Subcutaneous adipose tissue (tissue), 4 donors: ENCODE measurements around the gene TRIM24. TPM values are rescaled to one million over a fixed set of nuclear protein-coding genes. Genes with fewer than 3 reads are reported as not detected.

Experiments
- CTCF ChIP-seq: fragments of 450-650 bp; IDR thresholded peaks from one replicate; pipeline ENCODE4 v1.5.1; 2016; ENCODE audit warnings: low read depth, mild to moderate bottlenecking, control low read depth, antibody characterized with exemption, moderate library complexity
- total RNA-seq, 4 donors: library from RNA; depleted of rRNA; stranded (reverse); fragments of >200 nt; gene quantifications; one replicate each; pipeline ENCODE4 v1.1.0, GENCODE V29; 2016

TRIM24 gene
- total RNA-seq, 4 donors from 2014 or later: 11.7 to 18.8 (median 15.7) TPM

GRCh38 chr7:138568655-138569054 lies 108.6 kb downstream of the TRIM24 start:
- TF ChIP-seq CTCF: no peak

- TF ChIP-seq CTCF: no peak
Measured at GRCh38 chr7:138569418-138569817, 109.4 kb downstream of the TRIM24 start.

GRCh38 chr7:138570715-138571114 lies 110.7 kb downstream of the TRIM24 start:
- TF ChIP-seq CTCF: no peak

GRCh38 chr7:138573741-138574140 lies 113.7 kb downstream of the TRIM24 start:
- no peak for TF ChIP-seq CTCF

- no peak for TF ChIP-seq CTCF
Measured at GRCh38 chr7:138575897-138576428, 115.9 kb downstream of the TRIM24 start.

GRCh38 chr7:138579136-138579535 lies 119.1 kb downstream of the TRIM24 start:
- TF ChIP-seq CTCF: no peak

GRCh38 chr7:138579671-138580070 lies 119.6 kb downstream of the TRIM24 start:
- TF ChIP-seq CTCF: no peak

GRCh38 chr7:138581065-138581464 lies 121.0 kb downstream of the TRIM24 start:
- TF ChIP-seq CTCF: no peak
